Suprapubic skin (tissue), 4 donors: ENCODE results near the gene CEP41. TPM values are rescaled to one million over a fixed set of nuclear protein-coding genes. Genes with fewer than 3 reads are reported as not detected.

ENCODE experiments used
- DNase-seq, 2 donors: peaks; one replicate each; pipeline ENCODE4 v3.0.0-alpha.2; 2019; ENCODE audit warnings: low spot score in 2 of 2
- H3K27ac ChIP-seq: fragments of 200-600 bp; sonication (generic); one replicate; pipeline ENCODE4 v1.5.1; 2019
- H3K27me3 ChIP-seq: fragments of 200-600 bp; sonication (generic); one replicate; pipeline ENCODE4 v1.5.1; 2019
- H3K36me3 ChIP-seq: fragments of 200-600 bp; sonication (generic); one replicate; pipeline ENCODE4 v1.5.1; 2019
- H3K4me1 ChIP-seq: fragments of 200-600 bp; sonication (generic); one replicate; pipeline ENCODE4 v1.5.1; 2019
- H3K4me3 ChIP-seq: fragments of 200-600 bp; sonication (generic); one replicate; pipeline ENCODE4 v1.5.1; 2019; ENCODE audit warnings: mild to moderate bottlenecking
- H3K9me3 ChIP-seq: fragments of 200-600 bp; sonication (generic); one replicate; pipeline ENCODE4 v1.5.1; 2019
- CTCF ChIP-seq, 2 donors: fragments of 200-600 bp in 1 of 2; fragments of 450-650 bp in 1 of 2; sonication (generic) in 1 of 2; IDR thresholded peaks; one replicate each; pipeline ENCODE4 v1.5.1; 2016 to 2019; ENCODE audit warnings: antibody characterized with exemption in 2 of 2, mild to moderate bottlenecking in 1 of 2, moderate library complexity in 1 of 2
- EP300 ChIP-seq: sonication (generic); formaldehyde crosslinking; IDR thresholded peaks from one replicate; pipeline ENCODE4 v1.6.1; 2017; ENCODE audit warnings: antibody characterized with exemption
- POLR2A ChIP-seq, 2 donors: fragments of 450-650 bp; IDR thresholded peaks; one replicate each; pipeline ENCODE4 v1.6.1; 2017; ENCODE audit warnings: antibody characterized with exemption in 2 of 2, mild to moderate bottlenecking in 2 of 2, moderate library complexity in 2 of 2
- POLR2AphosphoS5 ChIP-seq, 3 donors: sonication (generic); formaldehyde crosslinking; IDR thresholded peaks; one replicate each; pipeline ENCODE4 v1.6.1; 2017; ENCODE audit warnings: antibody characterized with exemption in 3 of 3
- WGBS: methylation state at CpG from one replicate; pipeline ENCODE4 v1.1.5; 2018; 5-methylcytosine and 5-hydroxymethylcytosine counted together
- total RNA-seq, 4 donors: library from RNA; depleted of rRNA; stranded (reverse); fragments of >200 nt; gene quantifications; one replicate each; pipeline ENCODE4 v1.1.0, GENCODE V29; 2016

The CEP41 gene
- total RNA-seq, 4 donors from 2014 or later: 1.1 to 4.6 (median 4.2) TPM

GRCh38 chr7:130353196-130353595, 87.6 kb downstream of the CEP41 start:
- 89% methylated on average over 7 of the region's 7 CpGs for WGBS
- Histone ChIP-seq H3K4me3 (no peak overlapping the region), H3K4me1 (peaks cover 57% of the 10 kb centered on the region), H3K9me3 (no peaks in the 10 kb centered on the region), H3K27me3 (no peaks in the 10 kb centered on the region), H3K27ac (no peak overlapping the region), H3K36me3 (no peaks in the 10 kb centered on the region)
- TF ChIP-seq POLR2A (IDR thresholded peaks at IDR 0.05): no peak
- no peak for TF ChIP-seq CTCF (IDR thresholded peaks at IDR 0.05)
- TF ChIP-seq POLR2AphosphoS5 (IDR thresholded peaks at IDR 0.05): no peak
- TF ChIP-seq EP300: no peak
- DNase-seq: peak in 1 of 2 donors; percentile 68

DNA sequence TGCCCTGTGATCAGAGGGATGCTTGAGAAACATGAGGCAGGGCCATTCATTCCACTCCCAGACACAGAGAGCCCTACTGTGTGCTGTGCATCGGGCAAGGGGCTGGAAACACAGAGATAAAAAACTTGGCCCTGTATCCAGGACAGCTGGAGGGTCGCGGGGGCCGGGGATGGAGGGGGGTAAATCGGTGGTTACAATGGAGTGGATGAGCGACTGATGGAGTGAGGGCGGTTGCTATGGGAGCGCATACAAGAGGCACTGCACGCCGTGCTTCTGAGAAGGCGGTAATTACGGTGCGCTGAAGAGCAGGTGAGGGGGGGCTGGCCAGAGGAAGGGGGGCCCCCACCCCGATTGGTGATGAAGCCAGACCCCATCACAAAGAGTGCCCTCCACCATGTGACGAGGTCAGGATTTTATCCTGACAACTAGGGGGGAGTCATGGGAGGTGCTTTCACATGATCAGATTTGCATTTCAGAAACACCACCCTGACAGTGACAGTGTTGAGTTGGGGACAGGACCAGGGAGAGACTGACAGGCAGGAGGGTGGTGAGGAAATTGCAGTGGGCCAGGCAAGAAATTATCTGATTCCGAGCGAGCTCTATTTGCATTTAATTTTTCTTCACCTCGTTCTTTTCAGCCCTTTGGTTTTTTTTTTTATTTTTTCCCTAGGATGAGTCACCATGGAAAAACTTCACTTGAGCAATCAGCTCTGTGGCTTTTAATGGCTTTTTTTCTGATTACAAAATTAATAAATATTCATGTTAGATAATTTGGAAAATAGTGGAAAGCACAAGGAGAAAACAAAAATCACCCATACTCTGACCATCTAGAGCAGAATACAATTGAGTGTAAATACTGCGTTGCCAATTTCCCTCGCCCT, 88.4 kb downstream of the CEP41 start:
- WGBS: 48% methylated on average over 20 of the region's 20 CpGs
- H3K4me3 ChIP-seq: peak overlapping the region; percentile 10
- DNase-seq: peak in 1 of 2 donors; percentile 77

GRCh38 chr7:130351791-130352090, 89.1 kb downstream of the CEP41 start:
- Histone ChIP-seq H3K27ac (peak overlapping the region; percentile 67), H3K4me3 (no peak overlapping the region), H3K36me3 (no peaks in the 10 kb centered on the region), H3K27me3 (no peaks in the 10 kb centered on the region), H3K9me3 (no peaks in the 10 kb centered on the region), H3K4me1 (peaks cover 47% of the 10 kb centered on the region)
- DNase-seq: no peak
- no peak for TF ChIP-seq POLR2A (IDR thresholded peaks at IDR 0.05)
- WGBS: 53% methylated on average over 6 of the region's 6 CpGs

More for the DNA sequence above, 88.4 kb downstream of the CEP41 start:
- H3K27me3 ChIP-seq: no peaks in the 10 kb centered on the region
- no peaks in the 10 kb centered on the region for H3K36me3 ChIP-seq
- H3K4me1 ChIP-seq: peaks cover 54% of the 10 kb centered on the region
- H3K27ac ChIP-seq: peak overlapping the region; percentile 67
- TF ChIP-seq CTCF (IDR thresholded peaks at IDR 0.05): no peak
- TF ChIP-seq POLR2A (IDR thresholded peaks at IDR 0.05): no peak
- no peak for TF ChIP-seq POLR2AphosphoS5 (IDR thresholded peaks at IDR 0.05)
- no peak for TF ChIP-seq EP300
- no peaks in the 10 kb centered on the region for H3K9me3 ChIP-seq

GRCh38 chr7:130350945-130351790, 89.6 kb downstream of the CEP41 start:
- peak in 1 of 2 donors; percentile 79 for DNase-seq
- H3K4me1 ChIP-seq: peaks cover 41% of the 10 kb centered on the region
- TF ChIP-seq CTCF (IDR thresholded peaks at IDR 0.05) (no peak), POLR2A (IDR thresholded peaks at IDR 0.05) (no peak), EP300 (no peak), POLR2AphosphoS5 (IDR thresholded peaks at IDR 0.05) (no peak)
- WGBS: 42% methylated on average over 20 of the region's 20 CpGs
- peak overlapping the region; percentile 67 for H3K27ac ChIP-seq
- H3K9me3 ChIP-seq: no peaks in the 10 kb centered on the region
- no peak overlapping the region for H3K4me3 ChIP-seq
- no peaks in the 10 kb centered on the region for H3K27me3 ChIP-seq
- H3K36me3 ChIP-seq: no peaks in the 10 kb centered on the region

GRCh38 chr7:130349911-130350782, 90.7 kb downstream of the CEP41 start:
- H3K27ac ChIP-seq: peak overlapping the region; percentile 67
- no peaks in the 10 kb centered on the region for H3K27me3 ChIP-seq
- H3K36me3 ChIP-seq: no peaks in the 10 kb centered on the region
- 56% methylated on average over 15 of the region's 16 CpGs for WGBS
- TF ChIP-seq POLR2A (IDR thresholded peaks at IDR 0.05) (no peak), EP300 (no peak), POLR2AphosphoS5 (IDR thresholded peaks at IDR 0.05) (no peak)
- no peak overlapping the region for H3K4me3 ChIP-seq
- H3K9me3 ChIP-seq: no peaks in the 10 kb centered on the region
- peaks cover 33% of the 10 kb centered on the region for H3K4me1 ChIP-seq
- DNase-seq: peak in 1 of 2 donors; percentile 72
